Measurements from ENCODE around the gene HDAC10. TPM values are rescaled to one million over a fixed set of nuclear protein-coding genes. Genes with fewer than 3 reads are reported as not detected.
"Not testable (repeated sequence)": the region's sequence is repeated elsewhere in the genome, so short reads cannot be mapped to it uniquely, and the experiment has no call there.

Gene HDAC10
- polyA plus RNA-seq, 1 of the 3 experiments (the other 2 are of a cell fraction): 51.9 TPM

DNA sequence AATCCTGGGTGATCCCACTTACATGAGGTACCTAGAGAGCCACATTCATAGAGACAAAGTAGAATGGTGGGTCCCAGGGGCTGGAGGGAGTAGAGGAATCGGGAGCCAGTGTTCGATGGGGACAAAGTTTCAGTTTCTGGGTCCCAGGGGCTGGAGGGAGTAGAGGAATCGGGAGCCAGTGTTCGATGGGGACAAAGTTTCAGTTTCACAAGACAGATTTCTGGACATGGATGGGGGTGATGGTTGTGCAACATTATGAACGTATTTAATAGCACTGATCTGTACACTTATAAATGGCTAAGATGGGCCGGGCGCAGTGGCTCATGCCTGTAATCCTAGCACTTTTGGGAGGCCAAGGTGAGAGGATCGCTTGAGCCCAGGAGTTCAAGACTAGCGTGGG is 46.1 kb downstream of the HDAC10 start:
- H3K27me3 ChIP-seq (ENCODE audit: insufficient read depth); H3K9me2 ChIP-seq; H3K4me2 ChIP-seq; H3K4me1 ChIP-seq (ENCODE audit: control insufficient read depth in 1 of 2, insufficient read depth in 2 of 2, low read depth in 1 of 2, low read length in 1 of 2); H3K27ac ChIP-seq (ENCODE audit: low read depth in 2 of 2, low read length in 1 of 2); DNase-seq; H3K9ac ChIP-seq; H3F3A ChIP-seq (replicated peaks; ENCODE audit: insufficient read depth); H2AFZ ChIP-seq (ENCODE audit: low read depth); POLR2A ChIA-PET; H3K4me3 ChIP-seq (ENCODE audit: low read depth in 2 of 2, low read length in 1 of 2); H3K9me3 ChIP-seq: not testable (repeated sequence)
- peaks cover 11% of the 10 kb centered on the region for H4K20me1 ChIP-seq (ENCODE audit: insufficient read depth)
- H3K36me3 ChIP-seq (replicated peaks in 1 of 2; ENCODE audit: control insufficient read depth in 1 of 2, insufficient read depth in 2 of 2, low read length in 1 of 2): peaks cover 18 to 24% of the 10 kb centered on the region in 2 experiments
- CTCF ChIA-PET: interaction anchor here (0.5 to 2.8 kb wide), 3 partner anchors 14 to 342 kb away, joined by 3 to 13 read pairs (median 3); no protein-coding TSS in a partner anchor
- H3K79me2 ChIP-seq (ENCODE audit: insufficient read depth): peaks cover 38% of the 10 kb centered on the region
- WGBS (ENCODE audit: low lambda C conversion rate): 92% methylated on average over 9 of the region's 9 CpGs

DNA sequence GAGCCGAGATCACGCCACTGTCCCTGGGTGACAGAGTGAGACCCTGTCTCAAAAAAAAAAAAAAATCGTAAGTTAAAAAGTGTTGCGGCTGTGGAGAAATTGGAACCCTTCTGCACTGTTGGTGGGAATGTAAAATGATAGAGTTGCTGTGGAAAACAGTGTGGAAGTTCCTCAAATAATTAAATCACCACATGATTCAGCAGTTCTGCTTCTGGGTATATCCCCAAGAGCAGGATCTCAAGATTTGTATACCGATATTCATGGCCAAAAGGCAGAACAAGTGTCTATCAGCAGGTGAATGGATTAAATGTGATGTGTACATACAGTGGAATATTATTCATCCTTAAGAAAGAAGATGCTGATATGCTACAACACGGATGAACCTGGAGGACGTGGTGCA is 46.5 kb downstream of the HDAC10 start:
- Histone ChIP-seq H3K79me2 (ENCODE audit: insufficient read depth) (peaks cover 37% of the 10 kb centered on the region), H3K27ac (ENCODE audit: low read depth in 2 of 2, low read length in 1 of 2) (no peak overlapping the region), H3K4me2 (no peak overlapping the region), H2AFZ (ENCODE audit: low read depth) (no peak overlapping the region), H3K9me3 (no peaks in the 10 kb centered on the region), H3K9ac (no peak overlapping the region), H3K27me3 (ENCODE audit: insufficient read depth) (no peaks in the 10 kb centered on the region), H3K4me3 (ENCODE audit: low read depth in 2 of 2, low read length in 1 of 2) (no peak overlapping the region), H3K9me2 (no peaks in the 10 kb centered on the region), H3F3A (replicated peaks; ENCODE audit: insufficient read depth) (peaks cover 4% of the 10 kb centered on the region), H3K4me1 (ENCODE audit: control insufficient read depth in 1 of 2, insufficient read depth in 2 of 2, low read depth in 1 of 2, low read length in 1 of 2) (peaks cover 0 to 13% of the 10 kb centered on the region in 2 experiments; a peak in 1 of 4 replicates), H4K20me1 (ENCODE audit: insufficient read depth) (peaks cover 10% of the 10 kb centered on the region), H3K36me3 (replicated peaks in 1 of 2; ENCODE audit: control insufficient read depth in 1 of 2, insufficient read depth in 2 of 2, low read length in 1 of 2) (peaks cover 18 to 24% of the 10 kb centered on the region in 2 experiments)
- ChIA-PET POLR2A (no interaction called here), CTCF (interaction anchor here (0.5 to 2.8 kb wide), 4 partner anchors 14 to 341 kb away, joined by 3 to 13 read pairs (median 4); no protein-coding TSS in a partner anchor)
- WGBS (ENCODE audit: low lambda C conversion rate): 98% methylated on average over 7 of the region's 7 CpGs
- TF ChIP-seq, protein P1, sequence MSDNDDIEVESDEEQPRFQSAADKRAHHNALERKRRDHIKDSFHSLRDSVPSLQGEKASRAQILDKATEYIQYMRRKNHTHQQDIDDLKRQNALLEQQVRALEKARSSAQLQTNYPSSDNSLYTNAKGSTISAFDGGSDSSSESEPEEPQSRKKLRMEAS (IDR thresholded peaks at IDR 0.05; ENCODE audit: low read depth): no peak
- TF ChIP-seq SIN3A (IDR thresholded peaks at IDR 0.05; ENCODE audit: borderline replicate concordance, low read depth, low read length) (no peak), MEF2A (IDR thresholded peaks at IDR 0.05; ENCODE audit: borderline replicate concordance, low read depth) (no peak), GABPA (IDR thresholded peaks at IDR 0.05; ENCODE audit: low read depth) (no peak), CHD2 (IDR thresholded peaks at IDR 0.05; ENCODE audit: low read length, partially characterized antibody) (no peak), FOSL2 (IDR thresholded peaks at IDR 0.05; ENCODE audit: borderline replicate concordance, low read depth) (no peak), NRF1 (IDR thresholded peaks at IDR 0.05; ENCODE audit: low read depth, low read length) (no peak), ELF1 (IDR thresholded peaks at IDR 0.05) (no peak), RXRA (IDR thresholded peaks at IDR 0.05; ENCODE audit: borderline replicate concordance, low read depth) (no peak), FOXJ3 (CRISPR knock-in tag; IDR thresholded peaks at IDR 0.05) (no peak), EZH2phosphoT487 (IDR thresholded peaks at IDR 0.05; ENCODE audit: borderline replicate concordance, low read depth) (no peak), SMC3 (IDR thresholded peaks at IDR 0.05; ENCODE audit: low read depth, low read length) (no peak), RCOR1 (IDR thresholded peaks at IDR 0.05; ENCODE audit: low read length) (no peak), GATA2 (CRISPR knock-in tag; IDR thresholded peaks at IDR 0.05) (no peak), EP300 (IDR thresholded peaks at IDR 0.05; ENCODE audit: borderline replicate concordance in 1 of 2, low read depth in 1 of 2, low read length in 1 of 2) (no peak)
- TF ChIP-seq, protein P2, sequence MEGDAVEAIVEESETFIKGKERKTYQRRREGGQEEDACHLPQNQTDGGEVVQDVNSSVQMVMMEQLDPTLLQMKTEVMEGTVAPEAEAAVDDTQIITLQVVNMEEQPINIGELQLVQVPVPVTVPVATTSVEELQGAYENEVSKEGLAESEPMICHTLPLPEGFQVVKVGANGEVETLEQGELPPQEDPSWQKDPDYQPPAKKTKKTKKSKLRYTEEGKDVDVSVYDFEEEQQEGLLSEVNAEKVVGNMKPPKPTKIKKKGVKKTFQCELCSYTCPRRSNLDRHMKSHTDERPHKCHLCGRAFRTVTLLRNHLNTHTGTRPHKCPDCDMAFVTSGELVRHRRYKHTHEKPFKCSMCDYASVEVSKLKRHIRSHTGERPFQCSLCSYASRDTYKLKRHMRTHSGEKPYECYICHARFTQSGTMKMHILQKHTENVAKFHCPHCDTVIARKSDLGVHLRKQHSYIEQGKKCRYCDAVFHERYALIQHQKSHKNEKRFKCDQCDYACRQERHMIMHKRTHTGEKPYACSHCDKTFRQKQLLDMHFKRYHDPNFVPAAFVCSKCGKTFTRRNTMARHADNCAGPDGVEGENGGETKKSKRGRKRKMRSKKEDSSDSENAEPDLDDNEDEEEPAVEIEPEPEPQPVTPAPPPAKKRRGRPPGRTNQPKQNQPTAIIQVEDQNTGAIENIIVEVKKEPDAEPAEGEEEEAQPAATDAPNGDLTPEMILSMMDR (IDR thresholded peaks at IDR 0.05): no peak
- no peak for DNase-seq
